Ascending aorta (tissue), 2 donors: ENCODE data around the gene PTPN13. TPM values are rescaled to one million over a fixed set of nuclear protein-coding genes. Genes with fewer than 3 reads are reported as not detected.

Experiments
- DNase-seq, 2 donors: peaks; one replicate each; pipeline ENCODE4 v3.0.0-alpha.2; 2019; ENCODE audit warnings: low spot score in 2 of 2
- H3K27ac ChIP-seq, 2 donors: fragments of 200-600 bp; sonication (generic); one replicate each; pipeline ENCODE4 v1.5.1; 2016 to 2017; ENCODE audit warnings: mild to moderate bottlenecking in 1 of 2
- H3K27me3 ChIP-seq: fragments of 200-600 bp; sonication (generic); one replicate; pipeline ENCODE4 v1.5.1; 2017
- H3K36me3 ChIP-seq, 2 donors: fragments of 200-600 bp; sonication (generic); one replicate each; pipeline ENCODE4 v1.5.1; 2016
- H3K4me1 ChIP-seq, 2 donors: fragments of 200-600 bp; sonication (generic); one replicate each; pipeline ENCODE4 v1.5.1; 2016 to 2017; ENCODE audit warnings: mild to moderate bottlenecking in 1 of 2
- H3K4me3 ChIP-seq, 2 donors: fragments of 200-600 bp; sonication (generic); one replicate each; pipeline ENCODE4 v1.5.1; 2016 to 2017; ENCODE audit warnings: mild to moderate bottlenecking in 1 of 2
- H3K9me3 ChIP-seq, 2 donors: fragments of 200-600 bp; sonication (generic); one replicate each; pipeline ENCODE4 v1.5.1; 2016
- CTCF ChIP-seq, 3 experiments: fragments of 200-600 bp in 2 of 3; fragments of 450-650 bp in 1 of 3; sonication (generic) in 2 of 3; IDR thresholded peaks; one replicate each; pipeline ENCODE4 v1.5.1; 2016 to 2019; ENCODE audit warnings: antibody characterized with exemption in 3 of 3, mild to moderate bottlenecking in 1 of 3, moderate library complexity in 1 of 3
- intact Hi-C: fragments of 100-400 bp; cut with DNase I; formaldehyde crosslinking; loops from one replicate; pipeline ENCODE4 v1.15.1; 2023
- total RNA-seq: library from RNA; depleted of rRNA; stranded (reverse); fragments of >200 nt; gene quantifications from one replicate; pipeline ENCODE4 v1.1.0, GENCODE V29; 2016

The PTPN13 gene
- total RNA-seq, 1 donor from 2014 or later, result 20.8 TPM

- H3K27ac ChIP-seq, result no peak overlapping the region
- no peak overlapping the region for H3K4me3 ChIP-seq
- H3K36me3 ChIP-seq, result no peaks in the 10 kb centered on the region
- H3K4me1 ChIP-seq, result no peaks in the 10 kb centered on the region
- no peaks in the 10 kb centered on the region for H3K27me3 ChIP-seq
- no peak for DNase-seq
- TF ChIP-seq CTCF (IDR thresholded peaks at IDR 0.05), result no peak
- no peaks in the 10 kb centered on the region for H3K9me3 ChIP-seq
- intact Hi-C loops, result no loop called here
Observed at GRCh38 chr4:86627462-86628135, 33.5 kb downstream of the PTPN13 start.

GRCh38 chr4:86630629-86631028 is 36.5 kb downstream of the PTPN13 start:
- intact Hi-C loops, result no loop called here
- no peak for TF ChIP-seq CTCF (IDR thresholded peaks at IDR 0.05)
- no peaks in the 10 kb centered on the region for H3K4me1 ChIP-seq

GRCh38 chr4:86631166-86631565 is 37.1 kb downstream of the PTPN13 start:
- H3K4me1 ChIP-seq, result no peaks in the 10 kb centered on the region
- peaks cover 0 to 4% of the 10 kb centered on the region in 2 donors for H3K9me3 ChIP-seq
- no peak for TF ChIP-seq CTCF (IDR thresholded peaks at IDR 0.05)

More at GRCh38 chr4:86630629-86631028, 36.5 kb downstream of the PTPN13 start:
- Histone ChIP-seq H3K4me3 (no peak overlapping the region), H3K9me3 (no peaks in the 10 kb centered on the region), H3K36me3 (peaks cover 0 to 3% of the 10 kb centered on the region in 2 donors), H3K27ac (no peak overlapping the region), H3K27me3 (no peaks in the 10 kb centered on the region)
- no peak for DNase-seq

GRCh38 chr4:86633854-86634253 is 39.7 kb downstream of the PTPN13 start:
- H3K27ac ChIP-seq, result no peak overlapping the region
- peaks cover 0 to 6% of the 10 kb centered on the region in 2 donors for H3K9me3 ChIP-seq
- H3K36me3 ChIP-seq, result peaks cover 0 to 9% of the 10 kb centered on the region in 2 donors
- no peaks in the 10 kb centered on the region for H3K27me3 ChIP-seq
- no peak for DNase-seq
- H3K4me3 ChIP-seq, result no peak overlapping the region
- intact Hi-C loops, result no loop called here
- H3K4me1 ChIP-seq, result no peaks in the 10 kb centered on the region
- TF ChIP-seq CTCF (IDR thresholded peaks at IDR 0.05), result no peak

More at GRCh38 chr4:86631166-86631565, 37.1 kb downstream of the PTPN13 start:
- no peak overlapping the region for H3K4me3 ChIP-seq
- DNase-seq, result no peak
- peaks cover 0 to 8% of the 10 kb centered on the region in 2 donors for H3K36me3 ChIP-seq
- H3K27me3 ChIP-seq, result no peaks in the 10 kb centered on the region
- intact Hi-C loops, result no loop called here
- no peak overlapping the region for H3K27ac ChIP-seq

- intact Hi-C loops, result no loop called here
- Histone ChIP-seq H3K4me1 (no peaks in the 10 kb centered on the region), H3K27ac (no peak overlapping the region), H3K4me3 (no peak overlapping the region), H3K36me3 (peaks cover 0 to 8% of the 10 kb centered on the region in 2 donors), H3K27me3 (no peaks in the 10 kb centered on the region), H3K9me3 (peaks cover 0 to 6% of the 10 kb centered on the region in 2 donors)
- TF ChIP-seq CTCF (IDR thresholded peaks at IDR 0.05), result no peak
- no peak for DNase-seq
Observed at GRCh38 chr4:86640469-86640868, 46.4 kb downstream of the PTPN13 start.
